Transverse colon (tissue), 4 donors: ENCODE measurements around the gene DLG2. TPM values are rescaled to one million over a fixed set of nuclear protein-coding genes. Genes with fewer than 3 reads are reported as not detected.

Source experiments
- DNase-seq: peaks from one replicate; pipeline ENCODE4 v3.0.0-alpha.2; 2019
- H3K27ac ChIP-seq, 4 donors: fragments of 200-600 bp; sonication (generic); 2 replicates each; pipeline ENCODE4 v1.5.1; 2016 to 2018; ENCODE audit warnings: inconsistent platforms in 4 of 4
- H3K27me3 ChIP-seq: fragments of 200-600 bp; sonication (generic); 2 replicates; pipeline ENCODE4 v1.5.1; 2017; ENCODE audit warnings: inconsistent platforms
- H3K36me3 ChIP-seq, 4 donors: fragments of 200-600 bp; sonication (generic); 2 replicates each; pipeline ENCODE4 v1.5.1; 2017 to 2019; ENCODE audit warnings: inconsistent platforms in 4 of 4
- H3K4me1 ChIP-seq, 4 donors: fragments of 200-600 bp; sonication (generic); 2 replicates each; pipeline ENCODE4 v1.5.1; 2017 to 2020; ENCODE audit warnings: inconsistent platforms in 4 of 4
- H3K4me3 ChIP-seq, 4 donors: fragments of 200-600 bp; sonication (generic); 1 replicate in 1 of 4; 2 replicates in 3 of 4; pipeline versions ENCODE4 v1.5.1 to v1.6.1; 2017 to 2019; ENCODE audit warnings: inconsistent platforms in 4 of 4
- H3K9me3 ChIP-seq, 2 donors: fragments of 200-600 bp; sonication (generic); 2 replicates each; pipeline ENCODE4 v1.5.1; 2017 to 2019; ENCODE audit warnings: inconsistent platforms in 2 of 2
- CTCF ChIP-seq, 5 experiments: fragments of 200-600 bp in 3 of 5; fragments of 450-650 bp in 2 of 5; sonication (generic) in 3 of 5; IDR thresholded peaks; 1 replicate in 2 of 5; 2 replicates in 3 of 5; pipeline ENCODE4 v1.5.1; 2016 to 2017; ENCODE audit warnings: antibody characterized with exemption in 5 of 5, inconsistent platforms in 3 of 5, mild to moderate bottlenecking in 2 of 5, moderate library complexity in 1 of 5
- EP300 ChIP-seq: sonication (generic); formaldehyde crosslinking; IDR thresholded peaks from one replicate; pipeline ENCODE4 v1.6.1; 2017; ENCODE audit warnings: antibody characterized with exemption, low read depth
- POLR2A ChIP-seq: fragments of 450-650 bp; IDR thresholded peaks from one replicate; pipeline ENCODE4 v1.6.1; 2016; ENCODE audit warnings: antibody characterized with exemption, mild to moderate bottlenecking, moderate library complexity
- POLR2AphosphoS5 ChIP-seq, 3 donors: sonication (generic); formaldehyde crosslinking; IDR thresholded peaks; one replicate each; pipeline ENCODE4 v1.6.1; 2016; ENCODE audit warnings: antibody characterized with exemption in 3 of 3
- WGBS, 2 donors: methylation state at CpG; one replicate each; pipeline ENCODE4 v1.1.5; 2018; ENCODE audit warnings: low coverage in 1 of 2; 5-methylcytosine and 5-hydroxymethylcytosine counted together
- in situ Hi-C, 4 donors: fragments of 200-750 bp; cut with MboI; loops; one replicate each; pipeline versions ENCODE4 v1.15.0 to v1.15.1; 2017; ENCODE audit warnings: low sequenced_read_pairs in 3 of 4, low pct_ligation_motif_present in 1 of 4, low pct_unique_long_range_greater_than_20kb in 1 of 4
- intact Hi-C: fragments of 100-400 bp; cut with DNase I; formaldehyde crosslinking; loops from one replicate; pipeline ENCODE4 v1.15.1; 2023; ENCODE audit warnings: low total_unique reads
- total RNA-seq, 4 donors: library from RNA; depleted of rRNA; stranded (reverse); fragments of >200 nt; gene quantifications; one replicate each; pipeline ENCODE4 v1.1.0, GENCODE V29; 2016

Gene DLG2
- total RNA-seq, 4 donors from 2014 or later, result 1.9 to 28.3 (median 3.7) TPM

DNA sequence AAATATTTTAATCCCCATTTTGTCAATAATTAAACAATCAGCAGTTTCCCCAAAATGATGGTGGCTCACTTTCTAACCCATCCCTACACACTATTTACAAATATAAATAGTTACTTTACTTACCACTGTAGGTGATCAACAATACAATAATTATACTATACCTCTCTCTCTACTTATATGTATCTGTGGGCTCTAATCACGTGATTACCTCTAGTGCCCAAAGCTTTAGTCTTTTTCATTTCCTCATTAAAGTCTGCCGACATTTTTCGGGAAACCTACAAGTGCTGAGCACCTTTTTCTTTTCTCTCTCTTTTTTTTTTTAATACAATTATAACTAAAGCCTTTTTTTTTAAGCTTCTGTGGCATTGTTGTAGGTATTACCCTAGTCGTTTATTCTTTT is 23.9 kb downstream of the DLG2 start:
- DNase-seq, result no peak
- intact Hi-C loops, result no loop called here
- H3K4me1 ChIP-seq, result no peaks in the 10 kb centered on the region
- H3K27ac ChIP-seq, result no peak overlapping the region
- no peaks in the 10 kb centered on the region for H3K27me3 ChIP-seq
- no peak overlapping the region for H3K4me3 ChIP-seq
- no peaks in the 10 kb centered on the region for H3K36me3 ChIP-seq
- no peak for TF ChIP-seq POLR2AphosphoS5 (IDR thresholded peaks at IDR 0.05)
- TF ChIP-seq POLR2A, result no peak
- no peak for TF ChIP-seq EP300
- no peak for TF ChIP-seq CTCF (IDR thresholded peaks at IDR 0.05)
- no peaks in the 10 kb centered on the region for H3K9me3 ChIP-seq
- WGBS, 2 donors, result 82 to 85% methylated on average over 4 of the region's 4 CpGs
- in situ Hi-C loops, result loop anchor here in 1 of 4 donors (25.0 kb wide), 1 partner anchor 234 kb away; no protein-coding TSS in a partner anchor

GRCh38 chr11:85602526-85603213 is 24.5 kb downstream of the DLG2 start:
- Histone ChIP-seq H3K27ac (no peak overlapping the region), H3K36me3 (no peaks in the 10 kb centered on the region), H3K4me3 (no peak overlapping the region), H3K9me3 (no peaks in the 10 kb centered on the region), H3K4me1 (no peaks in the 10 kb centered on the region), H3K27me3 (no peaks in the 10 kb centered on the region)
- WGBS, 2 donors, result 83 to 96% methylated on average over 2 of the region's 2 CpGs
- in situ Hi-C loops, result loop anchor here in 1 of 4 donors (25.0 kb wide), 1 partner anchor 235 kb away; no protein-coding TSS in a partner anchor
- TF ChIP-seq EP300 (no peak), POLR2A (no peak), CTCF (IDR thresholded peaks at IDR 0.05) (no peak), POLR2AphosphoS5 (IDR thresholded peaks at IDR 0.05) (no peak)
- DNase-seq, result no peak
- intact Hi-C loops, result no loop called here

- Histone ChIP-seq H3K27ac (no peak overlapping the region), H3K9me3 (no peaks in the 10 kb centered on the region), H3K27me3 (no peaks in the 10 kb centered on the region), H3K4me1 (no peaks in the 10 kb centered on the region), H3K4me3 (no peak overlapping the region), H3K36me3 (no peaks in the 10 kb centered on the region)
- in situ Hi-C loops (loop anchor here in 3 of 4 donors (25.0 kb wide), 2 partner anchors 812 to 1037 kb away; no protein-coding TSS in a partner anchor), intact Hi-C loops (no loop called here)
- TF ChIP-seq CTCF (IDR thresholded peaks at IDR 0.05), result no peak
- no peak for TF ChIP-seq POLR2A
- TF ChIP-seq EP300, result no peak
- WGBS, 2 donors, result 76% methylated on average over 5 of the region's 5 CpGs
- DNase-seq, result no peak
These were observed 28.1 kb downstream of the DLG2 start for GRCh38 chr11:85599083-85599482.

DNA sequence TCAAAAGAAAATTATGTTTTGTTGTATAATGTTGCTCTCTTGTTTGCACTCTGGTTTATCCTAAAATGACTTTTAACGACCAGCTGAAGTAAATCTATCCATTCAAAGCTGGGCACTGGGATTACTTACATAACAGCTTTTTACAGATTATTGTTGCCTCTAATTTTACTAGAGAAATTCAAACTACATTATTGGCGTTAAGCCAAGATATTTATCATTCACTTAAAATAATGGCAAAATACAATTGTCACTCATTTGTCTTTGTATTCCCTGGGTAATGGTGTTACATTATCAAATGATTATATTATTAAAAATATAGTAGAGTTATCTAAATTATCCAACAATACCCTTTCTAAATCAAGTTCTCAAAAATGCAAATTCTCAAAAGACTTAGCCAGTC is 30.3 kb downstream of the DLG2 start:
- in situ Hi-C loops (loop anchor here in 3 of 4 donors (25.0 kb wide), 2 partner anchors 810 to 1035 kb away; no protein-coding TSS in a partner anchor), intact Hi-C loops (no loop called here)
- no peak for DNase-seq
- Histone ChIP-seq H3K4me1 (no peaks in the 10 kb centered on the region), H3K4me3 (no peak overlapping the region), H3K27me3 (no peaks in the 10 kb centered on the region), H3K9me3 (no peaks in the 10 kb centered on the region), H3K27ac (no peak overlapping the region), H3K36me3 (no peaks in the 10 kb centered on the region)
- WGBS, 2 donors, result 55 to 61% methylated on average over 2 of the region's 2 CpGs
- TF ChIP-seq POLR2AphosphoS5 (IDR thresholded peaks at IDR 0.05) (no peak), EP300 (no peak), POLR2A (no peak), CTCF (IDR thresholded peaks at IDR 0.05) (no peak)
